Nephron (organoid): ENCODE results near the gene UBFD1.
"Not testable (repeated sequence)": the region's sequence is repeated elsewhere in the genome, so short reads cannot be mapped to it uniquely, and the experiment has no call there.

ENCODE experiments used
- H3K27ac Mint-ChIP-seq, 3 experiments: 2 replicates each; pipeline ENCODE4 v1.8.0; 2020; ENCODE audit warnings: mixed read lengths in 3 of 3, mild to moderate bottlenecking in 2 of 3, moderate library complexity in 1 of 3
- H3K27me3 Mint-ChIP-seq: 2 replicates; pipeline ENCODE4 v1.8.0; 2021; ENCODE audit warnings: low read depth, mild to moderate bottlenecking, moderate library complexity, mixed read lengths
- H3K36me3 Mint-ChIP-seq: 2 replicates; pipeline ENCODE4 v1.8.0; 2020; ENCODE audit warnings: low read depth, mixed read lengths
- H3K4me1 Mint-ChIP-seq: 2 replicates; pipeline ENCODE4 v1.8.0; 2020; ENCODE audit warnings: mixed read lengths
- H3K4me3 Mint-ChIP-seq, 3 experiments: 2 replicates each; pipeline ENCODE4 v1.8.0; 2020; ENCODE audit warnings: mild to moderate bottlenecking in 3 of 3, mixed read lengths in 3 of 3, moderate library complexity in 2 of 3
- H3K9me3 Mint-ChIP-seq: 2 replicates; pipeline ENCODE4 v1.8.0; 2020; ENCODE audit warnings: mixed read lengths
- CTCF ChIP-seq, 3 experiments: fragments of 200-600 bp; sonication (generic); IDR thresholded peaks; one replicate each; pipeline ENCODE4 v1.5.0; 2021; ENCODE audit warnings: antibody characterized with exemption in 3 of 3; ENCODE audit not compliant: unreplicated experiment in 3 of 3

UBFD1 gene

DNA sequence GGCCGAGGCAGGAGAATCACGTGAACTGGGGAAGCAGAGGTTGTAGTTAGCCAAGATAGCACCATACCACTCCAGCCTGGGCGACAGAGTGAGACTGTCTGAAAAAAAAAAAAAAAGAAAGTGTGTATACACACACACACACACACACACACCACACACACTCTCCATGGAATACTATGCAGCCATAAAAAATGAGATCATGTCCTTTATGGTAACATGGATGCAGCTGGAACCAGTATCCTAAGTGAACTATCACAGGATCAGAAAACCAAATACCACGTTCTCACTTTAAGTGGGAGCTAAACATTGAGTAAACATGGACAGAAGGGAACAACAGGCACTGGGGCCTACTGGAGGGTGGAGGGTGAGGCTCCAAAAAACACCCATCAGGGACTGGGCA lies 21.8 kb downstream of the UBFD1 start:
- no peaks in the 10 kb centered on the region for H3K27me3 Mint-ChIP-seq
- TF ChIP-seq CTCF (IDR thresholded peaks at IDR 0.05; ENCODE audit: unreplicated experiment in 3 of 3), result no peak

GRCh38 chr16:23580391-23580790 lies 22.9 kb downstream of the UBFD1 start:
- H3K4me3 Mint-ChIP-seq, result no peak overlapping the region
- peaks cover 50% of the 10 kb centered on the region for H3K36me3 Mint-ChIP-seq
- H3K27ac Mint-ChIP-seq, result no peak overlapping the region
- no peak for TF ChIP-seq CTCF (IDR thresholded peaks at IDR 0.05; ENCODE audit: unreplicated experiment in 3 of 3)
- H3K9me3 Mint-ChIP-seq, result no peaks in the 10 kb centered on the region
- H3K27me3 Mint-ChIP-seq, result no peaks in the 10 kb centered on the region
- no peaks in the 10 kb centered on the region for H3K4me1 Mint-ChIP-seq

More for the DNA sequence above, 21.8 kb downstream of the UBFD1 start:
- Mint-ChIP-seq H3K4me3 (no peak overlapping the region), H3K36me3 (peaks cover 50% of the 10 kb centered on the region), H3K4me1 (no peaks in the 10 kb centered on the region), H3K9me3 (no peaks in the 10 kb centered on the region), H3K27ac (no peak overlapping the region)

DNA sequence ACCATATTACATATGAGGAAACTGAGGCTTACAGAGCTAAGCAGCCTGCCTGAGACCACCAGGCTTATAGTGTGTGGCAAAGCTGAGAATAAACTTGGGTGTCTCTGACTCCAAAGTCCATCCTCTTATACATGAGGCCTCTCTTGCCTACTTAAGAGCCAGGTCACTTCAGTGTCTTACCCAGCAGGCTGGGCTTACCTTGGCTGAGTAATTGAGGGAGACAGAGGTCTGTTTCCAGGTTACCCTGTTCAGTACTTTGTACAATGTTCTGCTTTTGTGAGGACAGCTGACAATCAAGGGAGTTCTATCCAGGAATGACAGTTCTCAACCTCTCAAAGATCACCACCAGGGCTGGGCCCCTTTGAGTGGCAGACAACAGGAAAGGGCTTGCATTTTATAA lies 24.2 kb downstream of the UBFD1 start:
- Mint-ChIP-seq H3K4me1 (no peaks in the 10 kb centered on the region), H3K27me3 (no peaks in the 10 kb centered on the region), H3K4me3 (no peak overlapping the region), H3K27ac (no peak overlapping the region), H3K9me3 (no peaks in the 10 kb centered on the region), H3K36me3 (peaks cover 50% of the 10 kb centered on the region)
- TF ChIP-seq CTCF (IDR thresholded peaks at IDR 0.05; ENCODE audit: unreplicated experiment in 3 of 3), result no peak

- H3K4me1 Mint-ChIP-seq, H3K27ac Mint-ChIP-seq: not testable (repeated sequence)
These were observed 25.7 kb downstream of the UBFD1 start for GRCh38 chr16:23583271-23583670.

DNA sequence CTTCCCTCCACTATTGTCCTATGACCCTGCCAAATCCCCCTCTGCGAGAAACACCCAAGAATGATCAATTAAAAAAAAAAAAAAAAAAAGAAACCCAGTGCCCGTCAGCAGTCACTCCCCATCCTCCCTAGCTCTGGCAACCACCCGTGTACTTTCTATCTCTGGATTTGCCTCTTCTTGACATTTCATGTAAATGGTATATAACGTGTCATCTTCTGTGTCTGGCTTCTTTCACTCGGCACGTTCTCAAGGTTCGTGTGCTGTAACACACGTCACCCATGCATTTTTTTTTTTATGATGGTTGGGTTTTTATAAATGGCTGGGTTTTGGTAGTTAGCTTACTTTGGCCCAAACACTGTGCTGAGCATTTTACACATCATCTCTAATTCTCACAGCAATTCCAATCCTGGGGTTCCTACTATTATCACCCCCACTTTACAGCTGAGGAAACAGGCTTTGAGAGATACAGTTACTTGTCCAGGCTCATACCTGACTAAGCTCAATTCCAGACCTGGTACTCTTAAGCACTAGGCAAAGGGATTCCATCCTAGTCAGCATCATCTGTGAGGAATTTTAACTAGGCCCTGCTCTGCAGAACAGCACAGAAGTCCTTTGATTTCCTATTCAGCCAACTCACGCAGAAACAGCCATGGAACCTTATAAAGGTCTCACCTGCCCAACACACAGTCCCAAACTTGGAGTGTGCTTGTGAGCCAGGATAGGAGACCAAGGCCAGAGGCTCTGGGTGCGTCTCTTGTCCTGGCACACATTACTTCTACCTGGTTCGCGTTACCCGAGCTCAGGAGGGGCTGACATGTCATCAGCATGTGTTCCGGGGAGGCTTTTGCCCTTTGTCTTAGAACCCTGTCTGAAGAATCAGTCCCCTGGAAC lies 26.9 kb downstream of the UBFD1 start:
- no peaks in the 10 kb centered on the region for H3K9me3 Mint-ChIP-seq
- no peak overlapping the region for H3K4me3 Mint-ChIP-seq
- H3K27ac Mint-ChIP-seq, result no peak overlapping the region
- H3K4me1 Mint-ChIP-seq, result no peaks in the 10 kb centered on the region
- TF ChIP-seq CTCF (IDR thresholded peaks at IDR 0.05; ENCODE audit: unreplicated experiment in 3 of 3), result no peak
- H3K27me3 Mint-ChIP-seq, result no peaks in the 10 kb centered on the region
- H3K36me3 Mint-ChIP-seq, result peaks cover 48% of the 10 kb centered on the region

More at GRCh38 chr16:23583271-23583670, 25.7 kb downstream of the UBFD1 start:
- H3K4me3 Mint-ChIP-seq, H3K27me3 Mint-ChIP-seq, H3K9me3 Mint-ChIP-seq: not testable (repeated sequence)
- peaks cover 55% of the 10 kb centered on the region for H3K36me3 Mint-ChIP-seq

DNA sequence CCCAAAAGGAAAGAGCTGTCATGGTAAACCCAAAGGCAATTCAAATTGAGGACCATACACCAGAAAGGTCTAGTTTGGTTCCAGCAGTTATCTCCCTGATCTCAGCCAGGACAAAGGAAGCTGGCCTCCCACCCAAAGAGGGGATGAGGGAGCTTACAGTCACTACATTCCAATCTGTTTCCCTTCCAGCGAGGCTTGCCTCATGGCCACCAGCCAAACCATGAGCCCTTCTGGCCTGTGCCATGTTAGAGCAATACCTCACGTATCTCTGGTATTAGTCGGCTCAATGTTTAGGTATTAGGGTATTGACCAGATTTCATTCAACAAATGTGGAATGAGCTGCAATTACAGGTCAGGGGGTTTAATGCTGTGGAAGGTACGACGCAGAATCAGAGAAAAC lies 30.2 kb downstream of the UBFD1 start:
- Mint-ChIP-seq H3K4me1 (no peaks in the 10 kb centered on the region), H3K27ac (no peak overlapping the region), H3K9me3 (no peaks in the 10 kb centered on the region), H3K27me3 (no peaks in the 10 kb centered on the region), H3K36me3 (peaks cover 52% of the 10 kb centered on the region), H3K4me3 (no peak overlapping the region)
- TF ChIP-seq CTCF (IDR thresholded peaks at IDR 0.05; ENCODE audit: unreplicated experiment in 3 of 3), result no peak
